Fibroblast of pulmonary artery (primary cell): ENCODE results near the gene C1QTNF5.

Experiments
- DNase-seq: peaks from one replicate; pipeline ENCODE4 v3.0.0-alpha.2; 2010; ENCODE audit warnings: low read depth
- H3K4me3 ChIP-seq: replicated peaks from 2 replicates; pipeline ENCODE4 v1.5.1; 2011; ENCODE audit warnings: low read depth, mild to moderate bottlenecking, control low read depth, low read length, moderate library complexity
- TF ChIP-seq, protein P1 (sequence below): IDR thresholded peaks from 2 replicates; pipeline ENCODE4 v1.5.1; 2011; ENCODE audit warnings: mild to moderate bottlenecking, control low read depth, low read length, inconsistent platforms; ENCODE audit errors: missing control alignments

C1QTNF5 gene

DNA sequence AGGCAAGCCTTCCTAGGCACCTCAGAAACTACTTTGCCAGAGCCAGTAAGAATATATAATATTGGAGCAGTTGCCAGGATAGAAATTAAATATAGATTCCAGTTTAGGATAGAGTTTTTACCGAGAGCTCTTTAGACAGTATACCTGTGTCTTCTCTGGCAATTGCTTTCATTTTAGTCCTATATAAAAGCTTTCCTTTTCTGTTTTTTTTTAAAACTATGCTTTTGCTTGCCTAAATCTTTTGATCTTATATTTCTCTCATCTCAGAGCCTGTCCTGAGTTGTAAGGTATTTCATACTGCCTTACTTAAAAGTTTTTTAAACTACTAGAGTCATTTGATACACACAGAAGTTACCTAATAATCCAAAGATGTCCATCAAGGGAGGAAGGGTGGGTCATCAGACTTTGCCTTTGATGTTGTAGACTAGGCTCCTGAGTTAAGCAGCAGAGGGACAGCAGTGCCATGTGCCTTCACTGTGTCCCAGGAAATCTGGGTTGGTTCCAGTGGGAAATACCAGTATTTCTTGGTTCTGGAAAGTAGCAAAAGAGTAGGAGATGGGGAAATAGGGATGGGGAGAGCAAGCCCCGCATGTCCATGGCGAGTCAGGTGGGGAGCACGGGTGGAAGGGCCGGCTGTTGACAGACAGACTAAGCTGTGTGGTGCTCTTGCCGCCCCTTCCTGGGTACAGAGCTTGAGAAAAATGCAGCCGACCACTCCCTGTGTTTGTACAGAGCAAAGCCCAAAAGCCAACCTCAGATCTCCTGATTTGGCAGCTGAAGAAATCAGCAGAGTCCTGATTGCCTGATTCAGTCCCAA, 34.9 kb downstream of the C1QTNF5 start:
- no peak for DNase-seq
- H3K4me3 ChIP-seq, result no peak overlapping the region
- TF ChIP-seq, protein P1, sequence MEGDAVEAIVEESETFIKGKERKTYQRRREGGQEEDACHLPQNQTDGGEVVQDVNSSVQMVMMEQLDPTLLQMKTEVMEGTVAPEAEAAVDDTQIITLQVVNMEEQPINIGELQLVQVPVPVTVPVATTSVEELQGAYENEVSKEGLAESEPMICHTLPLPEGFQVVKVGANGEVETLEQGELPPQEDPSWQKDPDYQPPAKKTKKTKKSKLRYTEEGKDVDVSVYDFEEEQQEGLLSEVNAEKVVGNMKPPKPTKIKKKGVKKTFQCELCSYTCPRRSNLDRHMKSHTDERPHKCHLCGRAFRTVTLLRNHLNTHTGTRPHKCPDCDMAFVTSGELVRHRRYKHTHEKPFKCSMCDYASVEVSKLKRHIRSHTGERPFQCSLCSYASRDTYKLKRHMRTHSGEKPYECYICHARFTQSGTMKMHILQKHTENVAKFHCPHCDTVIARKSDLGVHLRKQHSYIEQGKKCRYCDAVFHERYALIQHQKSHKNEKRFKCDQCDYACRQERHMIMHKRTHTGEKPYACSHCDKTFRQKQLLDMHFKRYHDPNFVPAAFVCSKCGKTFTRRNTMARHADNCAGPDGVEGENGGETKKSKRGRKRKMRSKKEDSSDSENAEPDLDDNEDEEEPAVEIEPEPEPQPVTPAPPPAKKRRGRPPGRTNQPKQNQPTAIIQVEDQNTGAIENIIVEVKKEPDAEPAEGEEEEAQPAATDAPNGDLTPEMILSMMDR, result no peak

DNA sequence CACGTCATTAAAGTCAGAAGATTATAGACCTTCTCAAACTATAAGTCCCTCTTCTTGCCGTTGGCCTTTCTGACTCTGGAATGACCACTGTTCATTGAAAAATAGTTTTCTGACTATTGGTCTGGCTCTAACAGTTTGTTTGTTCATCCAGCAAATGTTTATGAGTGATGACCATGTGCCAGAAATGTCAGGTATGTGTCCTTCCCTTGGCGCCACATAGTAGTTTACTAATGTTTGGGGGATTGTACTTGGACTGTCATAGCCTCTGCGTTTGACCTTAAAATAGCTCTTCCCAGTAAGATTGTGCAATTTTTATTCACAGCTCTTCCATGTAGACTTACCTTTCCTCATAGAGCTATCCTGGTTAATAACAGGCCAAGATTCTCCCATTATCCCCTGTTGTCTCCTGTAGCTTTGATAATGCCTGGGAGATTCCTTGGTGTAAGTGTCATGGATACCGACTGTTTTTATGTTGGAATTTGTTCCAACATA, 37.4 kb downstream of the C1QTNF5 start:
- TF ChIP-seq, protein P1, result no peak
- no peak for DNase-seq
- no peak overlapping the region for H3K4me3 ChIP-seq

DNA sequence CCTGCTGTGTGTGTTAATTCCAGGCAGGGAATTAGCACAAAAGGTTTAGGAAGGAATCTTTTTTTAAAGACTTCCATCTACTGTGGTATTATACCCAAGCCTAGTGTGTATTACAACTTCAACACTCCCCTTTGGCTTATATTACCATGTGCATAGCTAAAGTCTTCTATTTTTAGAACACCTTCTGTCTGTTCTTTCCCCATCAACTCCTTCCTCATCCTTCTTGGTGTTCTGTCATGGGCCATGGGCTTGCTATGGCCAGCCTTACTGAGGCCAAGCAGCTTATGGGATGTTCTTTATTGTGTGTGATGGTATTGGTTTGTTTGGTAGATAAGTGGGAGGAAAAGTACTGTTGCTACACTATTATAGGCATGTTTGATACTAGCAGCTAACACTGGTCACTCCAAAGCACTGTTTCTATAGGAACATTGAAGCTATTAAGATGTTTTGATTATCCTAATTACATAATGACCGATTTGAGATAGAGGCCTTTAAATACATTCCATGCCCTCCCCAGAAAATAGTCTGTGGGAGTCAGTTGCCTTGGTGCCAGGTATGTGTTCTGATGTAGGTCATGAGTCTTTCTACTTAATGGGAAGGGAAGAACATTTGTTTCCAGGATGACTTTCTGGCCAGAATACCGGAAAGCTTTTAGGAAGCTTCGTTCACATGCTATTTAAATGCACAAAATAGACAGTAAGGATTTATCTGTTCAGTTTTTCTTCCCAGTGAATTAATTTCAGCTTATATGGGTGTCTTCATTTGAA, 40.3 kb downstream of the C1QTNF5 start:
- no peak overlapping the region for H3K4me3 ChIP-seq
- TF ChIP-seq, protein P1, result no peak
- DNase-seq, result no peak

DNA sequence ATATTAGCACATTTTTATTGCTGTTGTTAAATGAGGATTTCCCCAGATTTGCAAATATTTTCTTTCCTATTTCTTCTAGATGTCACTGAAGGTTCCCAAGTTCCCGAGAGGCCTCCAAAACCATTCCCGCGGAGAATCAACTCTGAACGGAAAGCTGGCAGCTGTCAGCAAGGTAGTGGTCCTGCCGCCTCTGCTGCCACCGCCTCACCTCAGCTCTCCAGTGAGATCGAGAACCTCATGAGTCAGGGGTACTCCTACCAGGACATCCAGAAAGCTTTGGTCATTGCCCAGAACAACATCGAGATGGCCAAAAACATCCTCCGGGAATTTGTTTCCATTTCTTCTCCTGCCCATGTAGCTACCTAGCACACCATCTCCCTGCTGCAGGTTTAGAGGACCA, 41.3 kb downstream of the C1QTNF5 start:
- DNase-seq, result no peak
- TF ChIP-seq, protein P1, result no peak
- H3K4me3 ChIP-seq, result no peak overlapping the region

DNA sequence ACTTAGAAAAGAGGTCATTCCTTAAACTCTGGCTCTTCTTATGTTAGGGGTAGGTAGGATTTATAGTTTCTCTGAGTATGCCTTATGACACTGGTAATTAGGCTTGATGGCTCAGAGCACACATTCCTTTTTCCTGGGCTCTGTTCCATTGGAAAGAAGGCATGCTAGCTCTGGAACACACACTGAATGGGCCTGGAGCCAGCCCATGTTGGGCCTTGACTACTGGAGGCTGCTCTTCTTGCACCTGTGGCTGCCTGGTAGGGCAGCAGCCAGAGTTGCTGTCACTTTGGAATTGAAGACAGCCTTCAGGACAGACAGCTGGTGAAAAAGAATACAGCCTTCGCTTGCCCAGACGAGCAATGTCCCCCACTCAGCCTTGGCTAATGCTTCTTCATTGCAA, 42.0 kb downstream of the C1QTNF5 start:
- no peak for DNase-seq
- H3K4me3 ChIP-seq, result no peak overlapping the region
- TF ChIP-seq, protein P1, result no peak

DNA sequence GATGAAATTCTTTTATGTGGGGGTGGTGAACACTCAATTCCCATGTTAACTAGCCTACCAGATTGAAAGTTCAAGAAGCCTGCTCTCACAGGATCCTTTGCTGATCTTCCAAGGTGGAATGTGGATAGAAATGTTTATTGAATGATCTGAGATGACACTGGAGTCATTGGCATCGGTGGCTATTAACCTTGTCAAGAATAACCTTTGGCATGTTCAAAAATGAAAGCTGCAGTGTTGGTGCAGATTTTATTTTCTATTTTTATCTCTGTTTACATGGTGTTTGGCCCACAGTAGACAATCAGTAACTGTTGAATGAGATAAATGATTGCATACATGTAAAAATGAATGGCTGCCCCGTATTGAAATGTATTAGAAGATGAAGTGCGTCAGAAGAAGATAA, 42.7 kb downstream of the C1QTNF5 start:
- H3K4me3 ChIP-seq, result no peak overlapping the region
- no peak for DNase-seq
- TF ChIP-seq, protein P1, result no peak
